GM12878 (cell line): ENCODE results near the gene SLC9A3. TPM values are rescaled to one million over a fixed set of nuclear protein-coding genes. Genes with fewer than 3 reads are reported as not detected.

Experiments used
- ATAC-seq: fragments of 200-7000 bp; cut with Tn5 transposase; 3 replicates; pipeline ENCODE4 v1.9.1; 2020; ENCODE audit warnings: mild to moderate bottlenecking, moderate library complexity
- BruUV-seq: library from RNA; stranded (reverse); fragments of 400-500 nt; replicated peaks from 2 replicates; lab custom pipeline; 2021; lab: Mats Ljungman, UMichigan
- CTCF ChIA-PET: fragments of 300-600 bp; sonication (Branson Sonifier 250); formaldehyde crosslinking; extraction: SDS; loops from one replicate; lab custom pipeline; 2021; ENCODE audit warnings: inconsistent platforms; lab: Yijun Ruan, JAX
- POLR2A ChIA-PET: fragments of 350-600 bp; formaldehyde crosslinking; extraction: SDS; loops from one replicate; lab custom pipeline; 2021; ENCODE audit warnings: inconsistent platforms; lab: Charles Lee
- RAD21 ChIA-PET: fragments of 300-600 bp; sonication (Branson Sonifier 250); formaldehyde crosslinking; loops from one replicate; lab custom pipeline; 2023; ENCODE audit warnings: antibody characterized with exemption; ENCODE audit not compliant: unreplicated experiment; lab: Charles Lee
- SMC1A ChIA-PET: fragments of 300-600 bp; sonication (Branson Sonifier 250); formaldehyde crosslinking; loops from one replicate; lab custom pipeline; 2023; ENCODE audit not compliant: unreplicated experiment, uncharacterized antibody; lab: Charles Lee
- DNase-seq: peaks from one replicate; pipeline ENCODE4 v3.0.0-alpha.2; 2011; ENCODE audit warnings: low read depth, low spot score
- FAIRE-seq: peaks from 3 replicates; lab custom pipeline; 2011; peaks lifted over from hg19 to GRCh38; lab: Jason Lieb, UNC
- H2AFZ ChIP-seq: 2 replicates; pipeline ENCODE4 v1.6.0; 2011; ENCODE audit warnings: low read depth, low read length, control low read depth; ENCODE audit not compliant: control insufficient read depth
- H3K27ac ChIP-seq: 2 replicates; pipeline ENCODE4 v1.5.1; 2011; ENCODE audit warnings: control low read depth; ENCODE audit not compliant: control insufficient read depth, insufficient read depth
- H3K27me3 ChIP-seq, 2 experiments: replicated peaks in 1 of 2; 2 replicates each; pipeline versions ENCODE4 v1.6.0 to v1.6.1; 2011; ENCODE audit warnings: low read length in 1 of 2; ENCODE audit not compliant: control insufficient read depth in 2 of 2, insufficient read depth in 2 of 2
- H3K36me3 ChIP-seq, 2 experiments: 2 replicates each; pipeline ENCODE4 v1.5.1; 2011; ENCODE audit warnings: low read length in 1 of 2; ENCODE audit not compliant: control insufficient read depth in 2 of 2, insufficient read depth in 2 of 2
- H3K4me1 ChIP-seq: 2 replicates; pipeline ENCODE4 v1.6.1; 2011; ENCODE audit warnings: mild to moderate bottlenecking, low read length, moderate library complexity, mixed read lengths; ENCODE audit not compliant: control insufficient read depth, insufficient read depth
- H3K4me2 ChIP-seq: 2 replicates; pipeline ENCODE4 v1.6.0; 2011; ENCODE audit warnings: control low read depth; ENCODE audit not compliant: control insufficient read depth, insufficient read depth
- H3K4me3 ChIP-seq: fragments of 200-600 bp; sonication (generic); 2 replicates; pipeline ENCODE4 v1.5.1; 2016
- H3K79me2 ChIP-seq: 2 replicates; pipeline ENCODE4 v1.6.0; 2011; ENCODE audit warnings: low read length; ENCODE audit not compliant: control insufficient read depth, insufficient read depth
- H3K9ac ChIP-seq: 2 replicates; pipeline ENCODE4 v1.8.0; 2011; ENCODE audit warnings: low read length, control low read depth, mixed read lengths; ENCODE audit not compliant: control insufficient read depth, insufficient read depth
- H3K9me3 ChIP-seq: replicated peaks from 3 replicates; pipeline ENCODE4 v1.5.1; 2011; ENCODE audit warnings: mild to moderate bottlenecking, low read length; ENCODE audit not compliant: control insufficient read depth, insufficient read depth
- H4K20me1 ChIP-seq: 2 replicates; pipeline ENCODE4 v1.6.0; 2011; ENCODE audit not compliant: control insufficient read depth, insufficient read depth
- ASH2L ChIP-seq: fragments of 300-600, 200-600 bp; sonication (generic); IDR thresholded peaks from 2 replicates; pipeline ENCODE4 v1.6.1; 2017; ENCODE audit warnings: low read depth, mild to moderate bottlenecking, borderline replicate concordance
- BMI1 ChIP-seq: fragments of 450-650 bp; IDR thresholded peaks from 2 replicates; pipeline ENCODE4 v1.6.1; 2016; ENCODE audit warnings: mild to moderate bottlenecking, moderate library complexity, borderline replicate concordance
- RAD51 ChIP-seq: fragments of 450-650 bp; IDR thresholded peaks from 2 replicates; pipeline ENCODE4 v1.6.1; 2016; ENCODE audit warnings: moderate library complexity, mild to moderate bottlenecking, inconsistent platforms
- TAF1 ChIP-seq: IDR thresholded peaks from 2 replicates; pipeline ENCODE4 v1.6.1; 2011; ENCODE audit warnings: mild to moderate bottlenecking, low read depth, low read length, borderline replicate concordance
- WGBS: methylation state at CpG from one replicate; pipeline ENCODE4 v1.1.6; 2016; ENCODE audit warnings: low lambda C conversion rate; ENCODE audit not compliant: insufficient replicate concordance, insufficient coverage; ENCODE audit errors: missing lambda C conversion rate; 5-methylcytosine and 5-hydroxymethylcytosine counted together
- in situ Hi-C: fragments of 300-500 bp; cut with MboI; formaldehyde crosslinking; loops from 9 replicates; pipeline ENCODE4 v1.14.3; 2018; ENCODE audit warnings: mixed read lengths
- intact Hi-C: fragments of 100-400 bp; cut with micrococcal nuclease; formaldehyde crosslinking; loops from one replicate; pipeline ENCODE4 v1.14.2; 2022; ENCODE audit not compliant: unreplicated experiment
- polyA plus RNA-seq, 11 experiments: library from polyadenylated mRNA; depleted of rRNA in 4 of 11; unstranded in 6 of 11; stranded (reverse) in 5 of 11; fragments of >200 nt; fragmentation: Nextera tagmentation in 4 of 11; fragmentation: Illumina TruSeq in 1 of 11; extraction: Ambion mirVana in 4 of 11; extraction: Trizol in 1 of 11; gene quantifications; 1 replicate in 1 of 11; 2 replicates in 10 of 11; pipeline versions ENCODE4 v1.2.1 to v1.2.3, GENCODE V29; 2011 to 2016; ENCODE audit warnings: inconsistent platforms in 2 of 11, missing spikeins in 2 of 11, low read depth in 1 of 11
- total RNA-seq, 4 experiments: library from RNA; depleted of rRNA in 3 of 4; stranded (reverse); fragments of >200 nt in 3 of 4; fragmentation: Illumina TruSeq in 1 of 4; extraction: Trizol in 1 of 4; gene quantifications; 2 replicates each; pipeline versions ENCODE4 v1.2.1 to v1.2.3, GENCODE V29; 2013 to 2021

SLC9A3 gene
- total and polyA plus RNA-seq, 10 of the 15 experiments (the other 5 are each of a cell fraction or from before 2014, with no cell fraction given), result 0.04 to 5.2 (median 2.3) TPM; not detected in 1

DNA sequence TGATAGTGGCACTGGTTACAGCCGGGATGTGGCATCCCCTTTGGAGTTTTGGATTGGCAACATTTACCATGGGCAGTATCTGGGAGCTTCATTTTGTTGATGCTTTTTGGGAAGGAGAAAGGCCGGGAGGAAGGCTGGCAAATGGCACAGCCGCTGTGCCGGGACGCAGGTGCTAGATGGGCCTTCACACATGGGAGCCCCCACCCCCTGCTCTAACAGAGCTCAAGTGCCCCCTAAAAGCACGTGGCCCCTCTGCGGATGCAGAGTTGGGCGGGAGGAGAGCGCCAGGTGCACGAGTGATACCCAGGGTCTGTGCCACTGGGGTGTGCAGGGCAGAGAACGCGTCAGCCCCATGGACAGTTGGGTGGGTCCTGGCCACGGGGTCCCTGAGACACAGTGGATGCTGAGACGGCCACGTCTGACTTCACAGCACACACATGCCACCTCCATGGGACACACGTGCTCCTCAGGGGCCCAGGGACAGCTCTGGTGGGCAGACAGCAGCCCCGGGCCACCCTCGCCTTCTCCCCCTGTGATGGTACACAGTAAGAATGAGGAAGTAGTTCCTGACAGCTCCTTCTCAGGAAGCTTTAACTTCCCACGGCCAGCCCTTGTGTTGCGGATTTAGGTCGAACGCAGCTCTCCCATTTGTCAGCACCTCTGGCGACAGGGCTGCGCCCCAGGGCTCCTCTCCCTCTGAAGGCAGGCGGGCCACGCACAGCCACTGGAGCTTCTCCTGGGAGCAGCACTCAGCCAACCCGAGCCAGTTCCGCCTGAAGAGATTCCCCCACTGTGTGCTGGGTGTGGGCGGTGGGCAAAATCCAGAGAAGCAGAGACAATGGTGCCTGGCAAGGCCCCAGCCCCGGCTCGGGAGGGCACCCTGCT lies 10.8 kb downstream of the SLC9A3 start:
- CTCF ChIA-PET, result no interaction called here

GRCh38 chr5:511476-511875 lies 12.8 kb downstream of the SLC9A3 start:
- H3K9ac ChIP-seq, result no peak overlapping the region
- no peaks in the 10 kb centered on the region for H4K20me1 ChIP-seq
- no peak overlapping the region for H3K4me3 ChIP-seq
- H3K9me3 ChIP-seq, result no peaks in the 10 kb centered on the region
- no peaks in the 10 kb centered on the region for H3K36me3 ChIP-seq
- RAD21 ChIA-PET, result no interaction called here
- H3K27me3 ChIP-seq, result no peaks in the 10 kb centered on the region; a peak in 1 of 4 replicates
- DNase-seq (no peak), ATAC-seq (no peak), FAIRE-seq (no peak)
- no peak overlapping the region for H2AFZ ChIP-seq
- H3K27ac ChIP-seq, result no peak overlapping the region
- H3K4me2 ChIP-seq, result no peak overlapping the region
- in situ Hi-C loops (no loop called here), intact Hi-C loops (no loop called here)
- no peak for TF ChIP-seq BMI1
- TF ChIP-seq TAF1, result no peak
- no peaks in the 10 kb centered on the region for H3K79me2 ChIP-seq
- no peaks in the 10 kb centered on the region for H3K4me1 ChIP-seq
- 50% methylated on average over 16 of the region's 16 CpGs for WGBS
- POLR2A ChIA-PET, result no interaction called here
- CTCF ChIA-PET, result interaction anchor here (0.6 to 0.7 kb wide), 2 partner anchors 9 to 64 kb away, joined by 3 read pairs; no protein-coding TSS in a partner anchor
- SMC1A ChIA-PET, result no interaction called here
- no TSS peak for BruUV-seq

More for the DNA sequence above, 10.8 kb downstream of the SLC9A3 start:
- H4K20me1 ChIP-seq, result no peaks in the 10 kb centered on the region
- ATAC-seq (no peak), DNase-seq (no peak), FAIRE-seq (no peak)
- H3K27me3 ChIP-seq, result no peaks in the 10 kb centered on the region; a peak in 2 of 4 replicates
- 25% methylated on average over 30 of the region's 31 CpGs for WGBS
- ChIA-PET RAD21 (no interaction called here), SMC1A (no interaction called here), POLR2A (no interaction called here)
- BruUV-seq, result no TSS peak
- H3K4me1 ChIP-seq, result no peaks in the 10 kb centered on the region
- no peak overlapping the region for H3K27ac ChIP-seq
- H3K36me3 ChIP-seq, result no peaks in the 10 kb centered on the region
- H3K9ac ChIP-seq, result no peak overlapping the region
- no peak overlapping the region for H2AFZ ChIP-seq
- in situ Hi-C loops (no loop called here), intact Hi-C loops (no loop called here)
- no peaks in the 10 kb centered on the region for H3K9me3 ChIP-seq
- H3K79me2 ChIP-seq, result no peaks in the 10 kb centered on the region
- H3K4me2 ChIP-seq, result no peak overlapping the region
- TF ChIP-seq RAD51, result no peak
- TF ChIP-seq ASH2L, result no peak
- H3K4me3 ChIP-seq, result no peak overlapping the region
